ENCODE data around the gene NCLN.

DNA sequence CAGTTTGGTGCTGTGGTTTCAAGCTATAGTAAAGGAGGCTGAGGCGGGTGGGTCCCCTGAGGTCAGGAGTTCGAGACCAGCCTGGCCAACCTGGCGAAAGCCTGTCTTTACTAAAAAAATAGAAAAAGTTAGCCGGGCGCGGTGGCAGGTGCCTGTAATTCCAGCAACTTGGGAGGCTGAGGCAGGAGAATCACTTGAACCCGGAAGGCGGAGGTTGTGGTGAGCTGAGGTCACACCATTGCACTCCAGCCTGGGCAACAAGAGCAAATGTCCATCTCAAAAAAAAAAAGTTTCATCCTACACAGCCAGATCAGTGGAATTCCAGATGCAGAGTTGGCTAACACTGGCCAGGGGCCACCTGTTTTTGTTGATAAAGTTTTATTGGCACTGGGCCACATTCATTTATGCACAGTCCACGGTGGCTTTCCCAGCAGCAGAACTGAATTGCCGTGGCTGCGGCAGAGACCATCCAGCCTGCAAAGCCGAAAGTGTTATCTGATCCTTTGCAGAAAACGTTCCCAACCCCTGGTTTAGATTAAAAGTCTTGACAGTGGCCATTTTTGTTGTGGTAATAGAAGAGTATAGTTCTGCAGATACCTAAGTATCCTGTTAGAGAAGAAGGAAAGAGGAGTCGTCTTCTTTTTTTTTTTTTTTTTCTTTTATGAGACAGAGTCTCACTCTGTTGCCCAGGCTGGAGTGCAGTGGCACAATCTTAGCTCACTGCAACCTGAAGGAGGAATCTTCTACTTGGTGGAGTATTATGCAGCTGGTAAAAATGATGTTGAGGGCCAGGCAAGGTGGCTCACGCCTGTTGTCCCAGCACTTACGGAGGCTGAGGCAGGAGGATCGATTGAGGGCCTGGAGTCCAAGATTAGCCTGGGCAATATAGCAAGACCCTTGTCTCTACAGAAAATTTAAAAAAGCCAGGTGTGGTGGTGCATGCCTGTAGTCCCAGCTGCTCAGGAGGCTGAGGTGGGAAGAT is 8.7 kb downstream of the NCLN start:
- no peak for TF ChIP-seq CTCF (conservative IDR thresholded peaks at IDR 0.05)
- no peak for TF ChIP-seq ZFX (IDR thresholded peaks at IDR 0.05)

Measured in C4-2B (cell line).